ENCODE data around the gene LRCH4. TPM values are rescaled to one million over a fixed set of nuclear protein-coding genes. Genes with fewer than 3 reads are reported as not detected.

LRCH4 gene
- total RNA-seq, 4 donors from 2014 or later, result 42.0 to 82.2 (median 63.7) TPM

- 87 to 91% methylated on average over 11 of the region's 11 CpGs for WGBS, 2 donors
- no peak for DNase-seq (ENCODE audit: low spot score in 2 of 2)
- TF ChIP-seq CTCF (IDR thresholded peaks at IDR 0.05) (no peak), POLR2A (IDR thresholded peaks at IDR 0.05) (no peak)
- intact Hi-C loops (cut with DNase I; ENCODE audit: low total_unique reads), result no loop called here
- no peak overlapping the region for H3K4me3 ChIP-seq (ENCODE audit: low read depth, poor library complexity, severe bottlenecking)
Measured at GRCh38 chr7:100580466-100581283, 5.3 kb downstream of the LRCH4 start.

DNA sequence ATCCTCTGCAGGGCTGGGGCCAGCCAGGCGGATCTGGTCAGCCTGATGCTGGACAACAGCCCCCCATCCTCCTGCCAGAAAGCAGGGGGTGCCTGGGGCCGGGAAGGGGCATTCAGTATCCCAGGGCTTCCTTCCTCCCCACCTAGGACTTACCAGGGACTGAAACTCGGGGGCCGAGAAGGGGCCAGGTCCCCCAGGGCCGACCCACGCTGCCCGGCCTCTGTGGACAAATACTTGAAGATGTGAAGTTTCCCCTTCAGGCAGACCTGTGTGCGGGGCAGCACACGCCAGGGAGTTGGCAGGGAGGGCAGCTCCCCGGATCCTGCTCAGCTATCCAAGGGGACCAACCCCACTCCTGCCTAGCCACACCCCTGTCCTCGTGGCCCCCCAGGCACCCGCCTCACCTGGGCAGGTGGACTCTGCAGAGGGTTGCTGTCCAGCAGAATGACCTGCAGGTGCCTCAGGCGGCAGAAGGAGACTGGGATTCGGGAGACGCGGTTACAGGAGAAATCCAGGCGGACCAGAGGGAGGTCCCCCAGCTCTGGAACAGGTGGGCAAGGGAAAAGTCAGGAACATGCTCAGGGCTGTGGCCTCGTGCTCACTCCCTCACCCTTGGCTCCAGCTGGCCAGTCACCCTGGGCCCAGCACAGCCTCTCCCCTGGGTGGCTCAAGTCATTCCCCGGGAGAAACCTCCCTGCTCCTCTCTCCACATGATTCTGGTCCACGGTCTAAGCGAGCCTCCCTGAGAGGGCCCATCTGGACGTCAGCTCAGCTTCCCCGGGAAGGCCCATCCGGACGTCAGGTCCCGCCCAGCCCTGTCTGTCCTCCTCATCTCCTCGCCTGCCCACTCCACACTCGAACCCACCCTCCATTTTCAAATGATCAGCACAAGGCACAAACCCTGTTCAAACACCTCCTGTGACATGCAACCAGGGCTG is 7.4 kb downstream of the LRCH4 start:
- intact Hi-C loops (cut with DNase I; ENCODE audit: low total_unique reads), result no loop called here
- WGBS, 2 donors, result 94% methylated on average over 25 to 28 of the region's 28 CpGs
- no peak overlapping the region for H3K4me3 ChIP-seq (ENCODE audit: low read depth, poor library complexity, severe bottlenecking)
- TF ChIP-seq CTCF (IDR thresholded peaks at IDR 0.05), result no peak
- no peak for TF ChIP-seq POLR2A (IDR thresholded peaks at IDR 0.05)
- no peak for DNase-seq (ENCODE audit: low spot score in 2 of 2)

- TF ChIP-seq CTCF (IDR thresholded peaks at IDR 0.05) (no peak), POLR2A (IDR thresholded peaks at IDR 0.05) (no peak)
- H3K4me3 ChIP-seq (ENCODE audit: low read depth, poor library complexity, severe bottlenecking), result no peak overlapping the region
- intact Hi-C loops (cut with DNase I; ENCODE audit: low total_unique reads), result no loop called here
- 93 to 94% methylated on average over 12 to 14 of the region's 14 CpGs for WGBS, 2 donors
- no peak for DNase-seq (ENCODE audit: low spot score in 2 of 2)
Measured at GRCh38 chr7:100577507-100577906, 8.4 kb downstream of the LRCH4 start.

DNA sequence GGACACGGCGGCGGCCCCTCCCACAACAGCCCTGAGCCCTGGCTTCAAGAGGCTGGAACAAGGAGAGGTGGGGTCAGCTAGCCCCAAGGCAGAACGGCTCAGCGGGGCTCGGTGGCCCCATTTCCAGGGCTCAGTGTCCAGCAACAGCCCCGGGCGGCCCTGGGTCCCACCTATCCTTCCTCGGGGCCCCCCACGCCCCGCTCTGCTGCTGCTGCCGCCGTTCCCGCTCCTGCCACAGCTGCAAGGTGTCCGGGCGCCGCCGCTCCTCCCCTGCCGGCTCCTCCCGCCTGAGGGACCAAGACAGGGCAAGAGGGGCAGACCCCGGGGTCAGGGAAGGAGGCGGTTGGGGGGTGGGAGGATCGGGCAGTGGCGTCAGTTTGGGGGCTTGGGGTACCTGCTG is 8.8 kb downstream of the LRCH4 start:
- DNase-seq (ENCODE audit: low spot score in 2 of 2), result no peak
- 93 to 95% methylated on average over 23 to 24 of the region's 24 CpGs for WGBS, 2 donors
- H3K4me3 ChIP-seq (ENCODE audit: low read depth, poor library complexity, severe bottlenecking), result no peak overlapping the region
- TF ChIP-seq POLR2A (IDR thresholded peaks at IDR 0.05), result no peak
- no peak for TF ChIP-seq CTCF (IDR thresholded peaks at IDR 0.05)
- intact Hi-C loops (cut with DNase I; ENCODE audit: low total_unique reads), result no loop called here

DNA sequence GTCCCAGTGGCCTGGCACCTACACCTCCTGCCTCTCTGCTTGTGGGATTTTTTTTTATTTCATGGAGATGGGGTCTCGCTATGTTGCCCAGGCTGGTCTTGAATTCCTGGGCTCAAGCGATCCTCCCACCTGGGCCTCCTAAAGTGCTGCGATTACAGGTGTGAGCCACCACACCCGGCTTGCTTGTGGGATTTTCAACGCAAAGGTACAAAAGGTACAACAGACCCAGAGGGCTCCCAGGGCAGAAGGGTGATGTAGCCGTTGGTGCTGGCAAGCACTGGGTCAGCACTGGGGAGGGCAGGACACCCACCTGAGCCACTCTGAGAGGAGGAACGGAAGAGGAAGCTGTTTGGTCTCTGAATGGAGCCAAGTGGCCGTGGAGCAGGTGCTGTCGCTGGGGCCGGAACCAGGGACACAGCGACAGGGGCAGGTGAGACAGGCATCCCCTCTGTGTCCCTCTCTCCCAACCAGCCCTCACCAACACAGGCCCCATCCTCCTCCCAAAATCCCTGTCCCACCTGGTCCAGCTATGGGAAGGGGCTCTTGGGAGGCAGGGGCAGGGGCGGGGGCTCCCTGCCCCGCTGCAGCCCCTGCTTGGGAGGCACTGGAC is 9.4 kb downstream of the LRCH4 start:
- no peak for DNase-seq (ENCODE audit: low spot score in 2 of 2)
- no peak overlapping the region for H3K4me3 ChIP-seq (ENCODE audit: low read depth, poor library complexity, severe bottlenecking)
- 91 to 94% methylated on average over 13 of the region's 13 CpGs for WGBS, 2 donors
- intact Hi-C loops (cut with DNase I; ENCODE audit: low total_unique reads), result no loop called here
- TF ChIP-seq POLR2A (IDR thresholded peaks at IDR 0.05) (no peak), CTCF (IDR thresholded peaks at IDR 0.05) (no peak)

Data from lower leg skin (tissue), 4 donors.